ENCODE data around the gene TSPAN7.

TSPAN7 gene

GRCh38 chrX:38692961-38693360, 131.6 kb downstream of the TSPAN7 start:
- DNase-seq (ENCODE audit: low read depth) = no peak
- H3K4me3 ChIP-seq (ENCODE audit: low read length) = no peak overlapping the region
- no peak for TF ChIP-seq CTCF (conservative IDR thresholded peaks at IDR 0.05; ENCODE audit: low read depth, low read length)

GRCh38 chrX:38694394-38694793, 133.1 kb downstream of the TSPAN7 start:
- no peak overlapping the region for H3K4me3 ChIP-seq (ENCODE audit: low read length)
- no peak for TF ChIP-seq CTCF (conservative IDR thresholded peaks at IDR 0.05; ENCODE audit: low read depth, low read length)
- no peak for DNase-seq (ENCODE audit: low read depth)

- no peak overlapping the region for H3K4me3 ChIP-seq (ENCODE audit: low read length)
- TF ChIP-seq CTCF (conservative IDR thresholded peaks at IDR 0.05; ENCODE audit: low read depth, low read length) = no peak
- DNase-seq (ENCODE audit: low read depth) = no peak
Measured at GRCh38 chrX:38697461-38697860, 136.1 kb downstream of the TSPAN7 start.

GRCh38 chrX:38699121-38699520, 137.8 kb downstream of the TSPAN7 start:
- DNase-seq (ENCODE audit: low read depth) = no peak
- no peak overlapping the region for H3K4me3 ChIP-seq (ENCODE audit: low read length)
- no peak for TF ChIP-seq CTCF (conservative IDR thresholded peaks at IDR 0.05; ENCODE audit: low read depth, low read length)

GRCh38 chrX:38699696-38700095, 138.4 kb downstream of the TSPAN7 start:
- DNase-seq (ENCODE audit: low read depth) = no peak
- TF ChIP-seq CTCF (conservative IDR thresholded peaks at IDR 0.05; ENCODE audit: low read depth, low read length) = no peak
- H3K4me3 ChIP-seq (ENCODE audit: low read length) = no peak overlapping the region

GRCh38 chrX:38701073-38701472, 139.7 kb downstream of the TSPAN7 start:
- DNase-seq (ENCODE audit: low read depth) = no peak
- no peak for TF ChIP-seq CTCF (conservative IDR thresholded peaks at IDR 0.05; ENCODE audit: low read depth, low read length)
- H3K4me3 ChIP-seq (ENCODE audit: low read length) = no peak overlapping the region

GRCh38 chrX:38704146-38704882, 143.0 kb downstream of the TSPAN7 start:
- no peak for TF ChIP-seq CTCF (conservative IDR thresholded peaks at IDR 0.05; ENCODE audit: low read depth, low read length)
- H3K4me3 ChIP-seq (ENCODE audit: low read length) = no peak overlapping the region
- no peak for DNase-seq (ENCODE audit: low read depth)

Measured in retinal pigment epithelial cell (primary cell).